ENCODE results near the gene HOXA9. TPM values are rescaled to one million over a fixed set of nuclear protein-coding genes. Genes with fewer than 3 reads are reported as not detected.

Gene HOXA9
- total RNA-seq, 1 experiment from 2014 or later, result 16.7 TPM

DNA sequence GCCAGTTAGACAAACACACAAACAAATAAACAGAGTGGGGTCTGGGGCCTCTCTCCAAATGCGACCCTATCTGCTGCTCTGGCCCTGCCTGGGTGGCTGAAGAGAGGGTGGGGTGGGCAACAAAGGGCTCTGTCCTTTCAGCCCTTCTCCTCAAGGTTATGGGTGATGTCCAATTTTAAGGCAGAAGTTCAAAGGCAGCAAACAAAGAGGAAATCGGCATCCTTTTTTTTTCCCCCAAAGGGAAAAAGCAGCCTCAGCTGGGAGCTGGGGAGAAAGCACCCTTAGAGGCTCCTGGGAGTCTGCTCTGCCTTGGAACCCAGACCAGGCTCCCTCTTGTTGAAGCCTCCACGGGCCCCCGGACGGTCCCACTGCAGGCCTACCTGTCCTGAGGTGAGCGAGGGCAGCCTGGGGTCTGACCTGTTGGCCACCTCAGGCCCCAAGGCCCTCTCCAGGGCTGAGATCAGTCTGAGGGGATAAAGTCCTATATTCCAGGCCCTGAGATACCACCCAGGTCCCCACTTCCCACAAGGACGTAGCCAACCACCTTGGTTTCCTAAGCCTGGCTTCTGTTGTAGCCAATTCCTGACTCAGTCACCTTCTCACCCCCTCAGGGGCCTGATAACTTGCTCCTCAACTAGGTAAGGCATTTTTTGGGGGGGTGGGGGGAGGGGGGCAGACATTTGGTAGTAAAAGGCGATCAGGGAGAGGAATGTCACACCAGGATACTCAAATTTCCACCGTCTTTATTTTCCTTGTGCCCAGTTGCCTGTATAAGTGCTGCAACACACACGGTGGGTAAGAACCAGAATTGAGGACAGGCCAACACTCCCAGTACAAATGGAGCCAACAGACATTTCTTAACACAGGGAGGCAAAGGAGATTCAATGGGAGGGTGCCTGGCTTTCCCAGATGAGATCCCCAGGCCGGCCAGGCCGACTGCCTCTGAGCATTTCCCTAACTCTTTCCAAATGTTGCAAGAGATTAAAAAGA is 15.4 kb upstream of the HOXA9 start:
- ChIA-PET POLR2A (no interaction called here), CTCF (interaction anchor here (0.5 to 1.7 kb wide), 13 partner anchors 11 to 1230 kb away, joined by 3 to 13 read pairs (median 3); partner anchors contain the start of genes HOXA13, HOXA7, HOXA9 and TAX1BP1)
- no TSS peak for BruUV-seq (replicated peaks)
- H3K36me3 ChIP-seq (ENCODE audit: control insufficient read depth, insufficient read depth, low read length), result no peaks in the 10 kb centered on the region
- TF ChIP-seq, protein P1, sequence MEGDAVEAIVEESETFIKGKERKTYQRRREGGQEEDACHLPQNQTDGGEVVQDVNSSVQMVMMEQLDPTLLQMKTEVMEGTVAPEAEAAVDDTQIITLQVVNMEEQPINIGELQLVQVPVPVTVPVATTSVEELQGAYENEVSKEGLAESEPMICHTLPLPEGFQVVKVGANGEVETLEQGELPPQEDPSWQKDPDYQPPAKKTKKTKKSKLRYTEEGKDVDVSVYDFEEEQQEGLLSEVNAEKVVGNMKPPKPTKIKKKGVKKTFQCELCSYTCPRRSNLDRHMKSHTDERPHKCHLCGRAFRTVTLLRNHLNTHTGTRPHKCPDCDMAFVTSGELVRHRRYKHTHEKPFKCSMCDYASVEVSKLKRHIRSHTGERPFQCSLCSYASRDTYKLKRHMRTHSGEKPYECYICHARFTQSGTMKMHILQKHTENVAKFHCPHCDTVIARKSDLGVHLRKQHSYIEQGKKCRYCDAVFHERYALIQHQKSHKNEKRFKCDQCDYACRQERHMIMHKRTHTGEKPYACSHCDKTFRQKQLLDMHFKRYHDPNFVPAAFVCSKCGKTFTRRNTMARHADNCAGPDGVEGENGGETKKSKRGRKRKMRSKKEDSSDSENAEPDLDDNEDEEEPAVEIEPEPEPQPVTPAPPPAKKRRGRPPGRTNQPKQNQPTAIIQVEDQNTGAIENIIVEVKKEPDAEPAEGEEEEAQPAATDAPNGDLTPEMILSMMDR (IDR thresholded peaks at IDR 0.05; ENCODE audit: insufficient read depth in 1 of 2, low read depth in 1 of 2, low read length in 1 of 2, severe bottlenecking in 1 of 2, unreplicated experiment in 1 of 2), result no peak
- peaks cover 14% of the 10 kb centered on the region for H3K4me1 ChIP-seq
- peaks cover 6% of the 10 kb centered on the region for H3K36me3 Mint-ChIP-seq (ENCODE audit: insufficient read depth, unreplicated experiment)
- intact Hi-C loops (cut with micrococcal nuclease; ENCODE audit: unreplicated experiment), result no loop called here
- peaks cover 5% of the 10 kb centered on the region for H3K27me3 Mint-ChIP-seq (ENCODE audit: insufficient read depth, unreplicated experiment)
- no peak overlapping the region for H3K4me3 ChIP-seq (ENCODE audit: low read depth, low read length)
- no peaks in the 10 kb centered on the region for H3K9me3 ChIP-seq
- no peak overlapping the region for H3K27ac Mint-ChIP-seq (ENCODE audit: unreplicated experiment)
- peaks cover 5% of the 10 kb centered on the region for H3K27me3 ChIP-seq (replicated peaks; ENCODE audit: control insufficient read depth, insufficient read depth, low read length)
- DNase-seq, result peak in 1 of 2 experiments; percentile 38
- H3K4me1 Mint-ChIP-seq (ENCODE audit: low read depth, unreplicated experiment), result peaks cover 7% of the 10 kb centered on the region
- no peaks in the 10 kb centered on the region for H3K9me3 Mint-ChIP-seq (ENCODE audit: unreplicated experiment)
- H3K4me3 Mint-ChIP-seq (ENCODE audit: unreplicated experiment), result peak overlapping the region; percentile 74

GRCh38 chr7:27179503-27180430 is 14.4 kb upstream of the HOXA9 start:
- peak; percentile 70 to 84 for DNase-seq
- Histone ChIP-seq H3K9me3 (no peaks in the 10 kb centered on the region), H3K4me1 (peaks cover 12% of the 10 kb centered on the region), H3K36me3 (ENCODE audit: control insufficient read depth, insufficient read depth, low read length) (no peaks in the 10 kb centered on the region), H3K27me3 (replicated peaks; ENCODE audit: control insufficient read depth, insufficient read depth, low read length) (peaks cover 2% of the 10 kb centered on the region; the same call in 1 of the 2 replicates), H3K4me3 (ENCODE audit: low read depth, low read length) (peak overlapping the region; percentile 47)
- no peaks in the 10 kb centered on the region for H3K9me3 Mint-ChIP-seq (ENCODE audit: unreplicated experiment)
- peaks cover 3% of the 10 kb centered on the region for H3K36me3 Mint-ChIP-seq (ENCODE audit: insufficient read depth, unreplicated experiment)
- H3K27me3 Mint-ChIP-seq (ENCODE audit: insufficient read depth, unreplicated experiment), result peaks cover 2% of the 10 kb centered on the region
- CTCF ChIA-PET, result interaction anchor here (0.6 to 1.7 kb wide), 15 partner anchors 10 to 1229 kb away, joined by 3 to 13 read pairs (median 3); partner anchors contain the start of genes HOXA13, HOXA7, HOXA9 and TAX1BP1
- POLR2A ChIA-PET, result no interaction called here
- intact Hi-C loops (cut with micrococcal nuclease; ENCODE audit: unreplicated experiment), result no loop called here
- BruUV-seq (replicated peaks), result no TSS peak
- peak overlapping the region; percentile 31 for H3K27ac Mint-ChIP-seq (ENCODE audit: unreplicated experiment)
- H3K4me1 Mint-ChIP-seq (ENCODE audit: low read depth, unreplicated experiment), result peaks cover 3% of the 10 kb centered on the region
- H3K4me3 Mint-ChIP-seq (ENCODE audit: unreplicated experiment), result peak overlapping the region; percentile 74
- TF ChIP-seq, protein P1 (IDR thresholded peaks at IDR 0.05; ENCODE audit: insufficient read depth in 1 of 2, low read depth in 1 of 2, low read length in 1 of 2, severe bottlenecking in 1 of 2, unreplicated experiment in 1 of 2), result peak; percentile 92 to 93

DNA sequence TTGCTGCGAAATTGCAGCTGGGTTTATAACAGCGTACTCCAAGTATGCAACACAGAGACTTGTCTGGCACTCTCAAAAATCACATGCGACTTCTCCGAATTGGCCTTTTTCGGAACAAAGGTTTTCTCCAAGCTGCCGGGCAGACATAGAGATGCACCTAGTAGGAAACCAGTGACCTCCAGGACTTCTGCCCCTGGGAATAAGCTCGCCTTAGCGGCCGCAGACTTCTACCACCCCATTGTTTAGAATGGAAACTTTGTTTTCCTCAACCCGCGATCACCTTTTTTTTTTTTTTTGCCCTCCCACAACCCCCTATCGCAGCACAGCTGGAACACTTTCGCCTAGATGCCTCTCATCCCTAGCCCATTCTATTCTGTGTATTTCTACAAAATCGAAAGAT is 13.7 kb upstream of the HOXA9 start:
- H3K9me3 ChIP-seq, result no peaks in the 10 kb centered on the region
- Mint-ChIP-seq H3K9me3 (ENCODE audit: unreplicated experiment) (no peaks in the 10 kb centered on the region), H3K4me1 (ENCODE audit: low read depth, unreplicated experiment) (no peaks in the 10 kb centered on the region), H3K27me3 (ENCODE audit: insufficient read depth, unreplicated experiment) (no peaks in the 10 kb centered on the region), H3K4me3 (ENCODE audit: unreplicated experiment) (peak overlapping the region; percentile 74), H3K36me3 (ENCODE audit: insufficient read depth, unreplicated experiment) (no peaks in the 10 kb centered on the region), H3K27ac (ENCODE audit: unreplicated experiment) (peak overlapping the region; percentile 31)
- intact Hi-C loops (cut with micrococcal nuclease; ENCODE audit: unreplicated experiment), result no loop called here
- DNase-seq, result no peak
- BruUV-seq (replicated peaks), result no TSS peak
- ChIA-PET CTCF (interaction anchor here (0.6 to 1.7 kb wide), 9 partner anchors 10 to 1035 kb away, joined by 3 to 13 read pairs (median 3); partner anchors contain the start of genes HOXA9 and TAX1BP1), POLR2A (no interaction called here)
- no peaks in the 10 kb centered on the region for H3K36me3 ChIP-seq (ENCODE audit: control insufficient read depth, insufficient read depth, low read length)
- H3K4me3 ChIP-seq (ENCODE audit: low read depth, low read length), result peak overlapping the region; percentile 47
- peaks cover 11% of the 10 kb centered on the region for H3K4me1 ChIP-seq
- peaks cover 2% of the 10 kb centered on the region for H3K27me3 ChIP-seq (replicated peaks; ENCODE audit: control insufficient read depth, insufficient read depth, low read length)
- TF ChIP-seq, protein P1 (IDR thresholded peaks at IDR 0.05; ENCODE audit: insufficient read depth in 1 of 2, low read depth in 1 of 2, low read length in 1 of 2, severe bottlenecking in 1 of 2, unreplicated experiment in 1 of 2), result no peak

Measured in Caco-2 (cell line).